Hematopoietic multipotent progenitor cell treated with erythropoietin and hydrocortisone succinate and interleukin-3 and kit ligand, for 15 days (in vitro differentiated cells): ENCODE measurements around the gene TRIP6.
A peak's percentile ranks its signal among the peaks of the same experiment; 100 is the strongest.

Experiments used
- DNase-seq: peaks from one replicate; pipeline ENCODE4 v3.0.0-alpha.2; 2015; ENCODE audit warnings: low spot score

Gene TRIP6, protein sequence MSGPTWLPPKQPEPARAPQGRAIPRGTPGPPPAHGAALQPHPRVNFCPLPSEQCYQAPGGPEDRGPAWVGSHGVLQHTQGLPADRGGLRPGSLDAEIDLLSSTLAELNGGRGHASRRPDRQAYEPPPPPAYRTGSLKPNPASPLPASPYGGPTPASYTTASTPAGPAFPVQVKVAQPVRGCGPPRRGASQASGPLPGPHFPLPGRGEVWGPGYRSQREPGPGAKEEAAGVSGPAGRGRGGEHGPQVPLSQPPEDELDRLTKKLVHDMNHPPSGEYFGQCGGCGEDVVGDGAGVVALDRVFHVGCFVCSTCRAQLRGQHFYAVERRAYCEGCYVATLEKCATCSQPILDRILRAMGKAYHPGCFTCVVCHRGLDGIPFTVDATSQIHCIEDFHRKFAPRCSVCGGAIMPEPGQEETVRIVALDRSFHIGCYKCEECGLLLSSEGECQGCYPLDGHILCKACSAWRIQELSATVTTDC

DNA sequence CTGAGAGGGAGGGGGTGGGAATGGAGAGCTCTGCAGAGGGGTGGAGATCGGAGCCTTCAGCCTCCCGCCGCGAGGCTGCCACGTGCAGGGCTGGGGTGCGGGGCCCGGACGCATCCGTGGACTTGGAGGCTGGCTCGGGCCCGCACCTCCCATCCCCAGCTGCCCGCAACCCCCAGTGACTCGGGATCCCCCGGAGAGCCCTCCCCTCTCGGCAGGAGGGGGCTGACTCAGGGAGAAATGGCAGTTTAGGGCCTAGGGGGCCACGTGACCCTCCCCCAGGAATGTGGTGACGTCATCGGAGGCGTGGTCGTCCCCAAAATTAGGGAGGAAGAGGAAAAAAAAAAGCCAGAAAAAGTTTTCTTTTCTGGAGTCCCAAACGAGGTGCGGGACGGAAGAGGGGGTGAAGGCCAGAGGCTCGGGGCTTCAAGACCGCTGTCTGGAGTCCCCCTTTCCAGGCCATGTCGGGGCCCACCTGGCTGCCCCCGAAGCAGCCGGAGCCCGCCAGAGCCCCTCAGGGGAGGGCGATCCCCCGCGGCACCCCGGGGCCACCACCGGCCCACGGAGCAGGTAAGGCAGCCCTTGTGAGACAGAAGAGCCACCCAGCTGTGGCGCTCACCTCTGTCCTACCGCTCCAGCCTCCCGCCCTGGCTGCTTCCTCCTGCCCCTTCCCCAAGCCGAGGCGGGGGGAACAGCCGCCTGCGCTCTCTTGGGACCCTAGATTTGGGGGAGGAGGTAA is at the start of gene TRIP6:
TRIP6 (plus strand) TSS at position 348 of the 736 bp plus-strand sequence; CDS start at position 459, 111 bp downstream.
- DNase-seq = peak; percentile 52

DNA sequence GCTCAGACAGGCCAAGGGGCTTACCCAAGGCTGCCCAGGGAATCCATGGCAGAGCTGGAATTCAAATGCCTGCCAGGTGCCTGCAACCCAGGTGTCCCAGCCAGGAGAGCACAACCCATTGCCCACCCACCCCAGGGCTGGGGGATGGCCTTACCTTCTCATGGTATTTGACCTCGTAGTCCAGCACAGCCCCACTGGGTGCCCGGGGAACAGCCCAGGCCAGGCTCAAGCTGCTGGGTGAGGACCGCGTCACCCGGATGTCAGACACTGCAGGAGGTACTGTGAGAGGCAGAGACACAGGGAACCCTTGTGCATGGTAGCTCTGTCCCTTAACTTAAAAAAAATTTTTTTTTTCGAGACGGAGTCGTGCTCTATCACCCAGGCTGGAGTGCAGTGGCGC is 48.8 kb upstream of the TRIP6 start:
- DNase-seq = no peak

DNA sequence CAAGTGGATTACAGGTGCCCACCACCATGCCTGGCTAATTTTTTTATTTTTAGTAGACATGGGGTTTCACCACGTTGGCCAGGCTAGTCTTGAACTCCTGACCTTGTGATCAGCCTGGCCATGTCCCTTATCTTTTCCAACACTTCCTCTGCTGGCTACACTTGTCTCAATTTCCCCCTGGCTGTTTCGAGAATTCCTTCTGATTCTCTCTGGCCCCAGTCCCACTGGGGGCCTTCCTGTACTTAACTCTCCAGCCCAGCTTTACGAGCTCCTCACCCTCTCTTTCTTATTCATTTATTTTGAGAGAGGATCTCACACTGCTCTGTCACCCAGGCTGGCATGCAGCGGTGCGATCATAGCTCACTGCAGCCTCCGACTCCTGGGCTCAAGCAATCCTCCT is 48.4 kb upstream of the TRIP6 start:
- DNase-seq = no peak

DNA sequence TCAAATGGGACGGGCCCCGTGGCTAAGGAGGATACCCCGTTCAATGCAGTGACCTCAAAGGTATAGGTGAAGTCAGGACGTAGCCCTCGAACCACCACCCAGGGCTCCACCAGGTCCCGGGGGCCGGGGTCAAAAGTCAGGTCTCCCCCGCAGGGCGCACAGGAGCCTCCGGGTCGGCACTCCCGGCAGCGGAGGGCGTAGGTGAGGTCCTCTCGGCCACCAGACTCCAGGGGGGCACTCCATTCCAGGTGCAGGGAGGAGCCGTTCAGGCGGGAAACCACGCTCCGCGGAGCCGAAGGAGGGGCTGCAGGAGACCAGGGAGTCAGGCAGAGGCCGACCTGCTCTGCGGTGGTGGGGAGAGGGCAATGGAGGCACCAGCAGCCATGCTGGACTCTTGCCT is 47.6 kb upstream of the TRIP6 start:
- DNase-seq = no peak

DNA sequence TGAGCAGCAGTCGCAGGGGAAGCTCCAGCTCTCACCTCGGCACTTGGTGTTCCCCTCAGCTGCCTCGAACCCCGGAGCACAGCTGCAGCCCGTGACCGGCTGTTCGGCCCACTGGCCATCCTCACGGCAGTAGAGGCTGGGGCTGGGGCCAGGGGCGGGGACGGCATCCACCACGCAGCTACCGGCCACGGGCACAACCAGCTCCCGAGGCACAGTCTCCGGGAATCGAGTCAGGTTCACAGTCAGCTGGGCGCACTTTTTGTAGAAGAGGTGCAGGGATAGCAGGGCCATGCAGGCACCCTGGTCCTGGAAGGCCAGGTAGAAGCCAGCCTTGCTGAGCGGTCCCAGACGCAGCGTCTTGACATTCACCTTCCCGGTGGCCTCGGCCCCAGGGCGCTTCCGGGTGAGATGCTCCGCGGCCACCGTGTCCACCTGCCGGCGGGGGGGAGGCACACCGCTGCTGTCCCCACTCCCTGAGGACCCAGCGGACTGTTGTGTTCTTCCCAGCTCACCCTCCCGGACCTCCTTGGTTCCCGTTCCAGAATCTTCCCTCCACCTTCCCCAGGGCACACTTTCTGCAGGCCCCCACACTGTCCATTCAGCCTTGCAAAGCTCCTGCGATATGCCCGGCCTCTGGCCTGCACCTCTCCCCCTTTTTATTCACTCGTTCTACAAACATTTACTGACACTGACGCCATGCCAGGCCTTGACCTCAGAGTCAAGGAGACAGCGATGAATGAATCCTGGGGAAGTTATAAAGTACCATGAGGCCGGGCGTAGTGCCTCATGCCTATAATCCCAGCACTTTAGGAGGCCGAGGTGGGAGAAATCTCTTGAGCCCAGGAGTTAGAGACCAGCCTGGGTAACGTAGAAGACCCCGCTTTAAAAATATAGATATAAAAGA is 44.7 kb upstream of the TRIP6 start:
- no peak for DNase-seq

DNA sequence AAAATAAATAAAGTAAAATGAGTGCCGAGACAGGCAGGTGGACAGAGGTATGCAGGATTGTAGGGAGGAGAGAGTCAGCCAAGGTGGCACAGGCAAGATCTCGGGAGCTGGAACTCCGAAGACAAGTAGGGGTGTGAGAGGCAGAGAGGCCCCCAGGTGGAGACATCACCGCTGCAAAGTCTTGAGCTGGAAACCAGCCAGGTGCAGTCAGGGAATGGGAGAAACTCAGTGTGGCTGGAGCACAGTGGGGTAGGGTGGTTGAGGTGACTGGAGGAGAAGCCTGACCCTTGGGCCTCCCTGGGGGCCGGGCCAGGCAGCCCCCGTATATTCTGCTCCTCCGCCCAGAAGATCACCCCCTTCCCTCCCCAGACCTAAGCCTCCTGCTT is 44.1 kb upstream of the TRIP6 start:
- no peak for DNase-seq

DNA sequence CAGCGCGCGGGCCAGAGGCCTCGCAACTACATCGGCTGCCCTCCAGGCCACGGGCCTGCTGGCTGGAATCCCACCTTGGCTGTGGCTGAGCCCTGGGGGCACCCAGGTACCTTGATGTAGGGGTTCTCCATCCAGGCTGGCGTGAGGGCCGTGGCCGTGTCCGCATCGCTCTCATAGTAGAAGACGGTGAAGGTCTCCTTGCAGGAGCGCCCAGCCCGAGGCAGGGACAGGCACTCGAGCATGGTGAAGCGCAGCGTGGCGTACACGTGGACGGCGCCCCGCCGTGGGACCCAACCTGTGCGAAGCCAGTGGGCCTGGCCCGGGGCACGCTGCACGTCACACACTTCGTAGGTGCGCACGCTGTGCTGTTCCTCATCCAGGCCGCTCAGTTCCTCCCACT is 43.7 kb upstream of the TRIP6 start:
- no peak for DNase-seq

DNA sequence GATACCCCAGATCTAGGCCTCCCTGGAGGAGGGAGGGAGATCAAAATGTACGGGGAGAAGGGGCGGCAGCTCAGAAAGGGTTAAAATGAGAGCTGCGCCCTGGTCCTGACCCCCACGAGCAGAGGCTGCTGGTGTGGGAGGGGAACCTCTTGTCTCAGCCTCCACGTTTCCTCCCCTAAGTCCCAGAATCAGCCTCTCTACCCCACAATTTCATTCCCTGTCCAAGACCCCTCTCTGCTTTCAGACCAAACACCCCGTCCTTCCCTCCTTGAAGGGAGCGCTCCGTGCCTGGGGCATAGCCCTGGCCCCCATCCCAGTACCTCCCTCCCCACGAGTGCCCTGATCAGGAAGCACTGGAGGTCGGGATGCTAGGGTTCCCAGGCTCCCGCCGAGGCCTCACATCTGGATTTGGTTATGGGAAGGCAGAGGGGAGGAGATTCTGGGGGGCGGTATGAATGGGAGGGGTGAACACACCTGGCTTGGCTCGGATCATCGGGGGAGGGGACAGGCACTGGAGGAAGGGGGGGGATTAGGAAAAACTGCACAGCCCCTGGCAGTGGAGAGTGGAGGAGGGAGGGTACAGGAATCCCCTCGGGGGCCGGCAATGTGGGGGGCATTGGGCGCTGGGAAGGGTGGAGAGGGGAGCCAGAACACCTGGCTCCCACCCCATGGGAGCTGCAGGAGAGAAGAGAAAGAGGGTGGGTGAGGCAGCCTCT is 42.5 kb upstream of the TRIP6 start:
- DNase-seq = no peak

DNA sequence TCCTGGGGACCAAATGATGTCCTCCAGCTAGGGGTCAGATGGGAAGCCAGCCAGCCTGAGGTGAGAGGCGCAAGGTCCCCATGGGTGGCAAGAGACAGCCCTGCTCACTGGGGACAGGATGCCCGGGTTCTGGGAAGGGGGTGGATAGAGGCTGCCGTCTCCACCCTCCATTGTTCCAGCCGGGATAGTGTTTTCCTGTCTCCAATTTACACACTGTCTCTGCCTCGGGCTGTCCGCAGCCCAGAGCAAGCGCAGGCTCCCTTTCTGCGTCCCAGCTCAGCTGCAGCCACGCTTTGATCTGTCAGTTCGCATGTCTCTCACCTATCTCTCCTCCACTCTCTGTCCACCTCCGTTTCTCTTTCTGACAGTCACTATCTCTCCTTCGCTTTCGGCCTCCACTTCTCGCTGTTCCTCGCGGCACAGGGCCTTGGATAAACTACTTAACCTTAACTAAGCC is 41.9 kb upstream of the TRIP6 start:
- no peak for DNase-seq

DNA sequence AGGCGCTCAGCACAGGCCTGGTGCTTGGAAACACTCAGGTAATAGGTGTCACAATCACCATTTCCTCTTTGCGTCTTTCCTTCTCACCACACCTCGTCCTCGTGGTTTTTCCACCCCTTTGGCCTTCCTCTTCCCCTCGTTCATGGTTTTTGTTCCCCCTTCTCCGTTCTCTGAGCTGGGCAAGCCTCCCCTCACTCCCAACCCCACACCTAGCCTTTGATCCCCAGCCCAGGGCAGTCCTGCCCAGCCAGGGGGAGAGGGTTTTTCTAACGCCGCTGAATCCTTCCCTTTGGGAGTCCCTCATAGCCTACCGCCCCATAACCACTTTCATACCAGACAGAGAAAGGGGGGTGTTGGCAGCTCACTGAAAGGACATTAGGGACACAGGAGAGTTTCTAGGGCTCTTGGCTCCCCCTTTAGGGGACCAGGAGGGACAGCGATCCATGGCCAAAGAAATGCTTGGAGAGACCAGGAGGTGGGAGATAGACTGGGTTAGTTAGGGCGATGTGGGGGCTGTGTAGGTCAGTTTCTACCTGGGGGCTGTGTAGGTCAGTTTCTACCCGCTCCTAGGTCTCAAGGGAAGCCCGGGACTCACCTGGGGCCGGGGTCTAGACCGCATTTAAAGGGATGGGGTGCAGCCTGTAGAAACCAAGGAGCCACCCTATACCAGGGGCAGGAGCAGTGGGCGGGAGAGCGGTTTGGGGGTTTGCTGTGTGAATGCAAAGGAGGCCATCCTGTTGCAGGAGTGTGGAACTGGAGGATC is 41.3 kb upstream of the TRIP6 start:
- DNase-seq = no peak

DNA sequence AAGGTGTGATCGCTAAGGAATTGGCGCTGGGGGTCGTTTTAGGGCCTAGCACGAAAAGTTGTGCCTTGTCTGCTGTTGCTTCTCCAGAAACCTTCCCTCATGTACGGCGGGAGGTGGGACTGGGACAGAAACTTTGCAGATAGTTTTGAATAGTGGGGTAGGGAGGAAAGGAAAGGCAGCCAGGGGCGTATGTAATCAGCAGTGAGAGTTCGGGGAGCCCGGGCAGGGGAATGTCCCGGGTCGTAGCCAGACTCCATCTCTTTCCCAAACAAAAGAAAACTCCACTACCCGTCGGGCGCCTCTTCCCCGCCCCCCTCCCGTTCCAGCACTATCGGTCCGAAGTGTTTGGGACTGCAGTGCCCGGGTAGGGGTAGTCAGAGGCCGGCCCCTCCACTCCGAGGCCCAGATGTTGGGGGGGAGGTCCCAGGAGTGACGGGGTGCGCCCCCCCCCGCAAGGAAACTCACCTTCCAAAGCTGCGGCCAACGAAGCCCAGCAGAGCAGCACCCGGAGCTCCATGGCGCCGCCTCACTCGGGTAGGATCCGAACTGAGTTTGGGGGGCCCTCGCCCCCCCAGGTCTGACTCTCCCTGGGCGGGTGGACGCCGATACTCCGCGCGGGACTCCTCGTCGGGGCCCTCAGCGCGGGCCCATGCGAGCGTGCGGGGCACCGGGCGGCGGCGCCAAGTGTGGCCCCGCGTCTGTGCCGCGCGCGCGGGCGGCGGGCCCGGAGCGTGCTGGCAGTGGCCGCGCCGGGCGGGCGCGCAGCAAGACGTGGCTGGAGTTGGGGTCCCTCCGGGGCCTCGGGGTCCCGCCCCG is 40.5 kb upstream of the TRIP6 start:
- no peak for DNase-seq

DNA sequence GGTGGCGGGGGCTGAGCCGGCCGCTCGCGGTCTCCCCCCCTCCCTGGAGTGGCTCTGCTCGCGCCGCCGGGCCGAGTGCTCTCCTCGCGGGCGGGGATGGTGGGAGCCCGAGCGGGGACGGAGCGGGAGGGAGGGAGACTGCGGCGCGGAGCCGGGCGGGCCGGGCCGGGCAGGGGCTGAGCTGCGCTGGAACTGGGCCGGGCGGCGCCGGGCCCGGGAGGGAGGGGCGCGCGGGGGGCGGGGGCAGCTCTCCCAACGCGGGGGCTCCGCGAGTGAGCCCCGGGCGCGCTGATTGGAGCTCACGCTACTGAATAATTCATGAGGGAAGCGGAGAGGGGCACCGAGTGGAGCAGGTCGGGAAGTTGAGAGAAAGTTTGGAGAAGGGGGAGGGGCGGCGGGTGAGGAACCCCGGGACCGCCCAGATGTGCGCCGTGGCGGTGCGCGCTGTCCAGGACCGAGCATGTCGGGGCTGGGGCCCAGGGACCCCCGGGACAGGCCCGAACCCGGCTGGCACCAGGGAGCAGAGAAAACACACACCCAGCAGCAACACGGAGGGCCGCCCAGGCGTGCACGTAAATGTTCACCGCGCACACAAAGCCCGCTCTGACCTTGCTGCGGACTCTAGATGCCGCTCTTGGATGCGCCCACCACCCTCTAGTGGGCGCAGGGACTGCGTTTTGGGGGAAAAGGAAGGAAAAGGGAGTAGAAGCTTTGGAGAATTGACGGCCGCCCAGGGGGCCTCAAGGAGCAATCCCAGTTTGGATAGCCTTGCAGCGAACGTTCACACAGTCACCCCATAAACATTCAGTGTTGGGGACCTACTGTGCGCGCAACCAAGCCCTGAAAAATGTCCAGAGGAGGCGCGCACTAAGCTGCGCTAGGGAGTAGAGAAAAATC is 39.6 kb upstream of the TRIP6 start, which contains the start of gene EPHB4:
EPHB4 (minus strand) TSS at position 194 of the 897 bp plus-strand sequence. CDS start 493 bp downstream, outside the sequence.
- DNase-seq = peak; percentile 21

DNA sequence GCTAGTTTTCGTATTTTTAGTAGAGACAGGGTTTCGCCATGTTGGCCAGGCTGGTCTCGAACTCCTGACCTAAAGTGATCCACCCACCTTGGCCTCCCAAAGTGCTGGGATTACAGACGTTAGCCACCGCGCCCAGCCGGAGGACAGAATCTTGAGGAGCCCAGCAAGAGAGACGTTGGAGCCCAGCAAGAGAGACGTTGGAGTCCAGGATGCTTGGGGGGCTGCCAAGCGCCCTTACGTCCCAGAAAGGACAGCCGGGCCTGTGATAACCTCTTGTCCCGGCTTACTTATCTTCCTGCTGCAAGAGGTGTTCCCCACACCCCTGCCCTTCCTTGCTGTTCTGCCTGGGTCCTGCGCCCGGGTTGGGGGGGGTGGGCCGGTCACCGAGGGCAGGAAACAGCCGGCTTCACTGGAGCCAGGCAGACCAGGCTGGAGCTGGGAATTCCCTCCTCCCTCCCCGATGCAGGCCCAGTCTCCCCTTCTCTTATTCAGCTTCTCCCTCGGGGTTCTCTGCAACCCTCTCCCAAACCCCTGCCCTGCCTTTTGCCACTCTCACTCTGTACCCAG is 38.0 kb upstream of the TRIP6 start:
- DNase-seq = peak; percentile 29

DNA sequence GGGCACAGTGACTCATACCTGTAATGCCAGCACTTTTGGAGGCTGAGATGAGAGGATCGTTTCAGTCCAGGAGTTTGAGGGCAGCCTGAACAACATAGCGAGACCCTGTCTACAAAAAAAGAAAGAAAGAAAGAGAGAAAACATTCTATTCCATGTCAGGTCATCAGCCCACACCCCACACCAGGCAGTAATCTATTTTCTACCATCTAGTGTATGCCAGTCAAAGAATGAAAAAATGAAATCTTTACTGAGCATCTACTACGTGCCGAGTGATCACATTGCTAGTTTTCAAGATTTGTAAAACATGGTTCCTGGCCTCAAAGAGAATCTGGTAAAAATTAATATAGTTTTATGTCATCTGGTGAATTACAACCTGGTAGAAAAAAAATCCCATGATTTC is 36.8 kb upstream of the TRIP6 start:
- no peak for DNase-seq

DNA sequence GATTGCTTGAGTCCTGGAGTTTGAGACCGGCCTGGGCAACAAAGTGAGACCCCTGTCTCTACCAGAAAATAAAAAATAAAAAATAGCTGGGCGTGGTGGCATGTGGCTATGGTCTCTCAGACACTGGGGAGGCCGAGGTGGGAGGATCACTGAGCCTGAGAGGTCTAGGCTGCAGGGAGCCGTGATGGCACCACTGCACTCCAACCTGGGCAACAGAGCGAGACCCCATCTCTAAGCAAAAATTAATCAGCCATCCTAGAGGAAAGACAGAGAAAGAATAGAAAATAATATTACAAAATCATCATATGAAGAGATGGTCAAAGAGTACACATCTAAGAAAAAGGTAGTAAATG is 34.9 kb upstream of the TRIP6 start:
- no peak for DNase-seq

DNA sequence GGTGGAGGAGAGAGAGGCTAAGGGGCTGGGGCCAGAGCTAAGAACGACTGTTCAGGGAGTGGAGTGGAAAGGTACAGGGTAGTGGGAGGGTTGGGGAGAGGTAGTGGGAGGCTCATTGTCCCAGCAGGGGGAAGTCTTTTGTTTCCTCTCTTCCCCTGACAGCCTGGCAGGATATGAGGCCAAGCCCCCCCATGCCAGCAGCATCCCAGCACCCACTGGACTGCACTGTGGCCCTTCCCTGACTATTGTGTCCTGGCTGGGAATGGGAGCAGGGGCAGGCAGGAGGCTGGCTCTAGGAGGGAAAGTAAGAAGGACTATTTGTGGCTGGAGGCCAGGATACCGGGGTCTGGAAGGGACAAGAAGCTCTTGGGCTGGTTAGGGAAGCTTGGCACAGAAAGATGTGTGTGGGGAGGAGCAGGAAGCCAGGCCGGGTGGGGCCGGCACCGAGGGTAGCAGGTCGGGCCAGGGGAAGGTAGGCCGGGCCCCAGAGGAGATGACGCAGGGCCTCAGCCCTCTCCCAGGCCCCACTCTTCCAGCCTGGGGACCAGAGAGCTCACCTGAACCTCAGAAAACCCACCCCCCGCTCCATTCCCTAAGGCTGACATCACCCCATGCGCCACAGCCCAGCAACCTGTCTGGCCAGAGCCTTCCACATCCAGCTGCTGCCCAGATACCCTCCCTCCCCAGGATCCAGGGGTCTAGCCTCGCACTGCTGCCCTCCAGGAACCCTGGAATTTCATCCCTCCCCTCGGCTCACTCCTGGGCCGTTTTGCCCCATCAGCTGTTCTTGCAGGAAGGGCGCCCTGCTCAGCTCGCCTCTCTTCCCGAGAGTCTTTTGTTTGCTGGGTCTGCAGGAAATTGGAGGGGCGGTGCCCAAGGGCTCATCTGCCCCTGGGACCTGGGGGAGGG is 31.0 kb upstream of the TRIP6 start:
- DNase-seq = no peak

DNA sequence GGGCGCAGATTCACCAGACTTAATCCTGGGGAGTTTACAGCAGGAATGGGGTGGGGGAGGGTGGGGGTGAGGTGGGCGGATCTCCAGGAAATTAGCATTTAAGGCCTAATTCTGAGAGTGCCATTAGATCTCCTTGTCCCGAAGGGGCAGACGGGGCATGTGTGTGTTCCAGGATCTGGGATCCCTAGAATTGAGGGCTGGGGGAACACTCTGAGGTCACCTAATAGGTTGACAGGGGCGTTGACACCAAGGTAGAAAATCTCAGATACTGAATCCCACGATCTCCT is 30.4 kb upstream of the TRIP6 start:
- DNase-seq = no peak
